Nephron progenitor cell (in vitro differentiated cells): Measurements from ENCODE around the gene EHF.
A peak's percentile ranks its signal among the peaks of the same experiment; 100 is the strongest.
"Not testable (repeated sequence)": the region's sequence is repeated elsewhere in the genome, so short reads cannot be mapped to it uniquely, and the experiment has no call there.

Source experiments
- DNase-seq: peaks from one replicate; pipeline ENCODE4 v3.0.0; 2021
- H3K27ac Mint-ChIP-seq: 2 replicates; pipeline ENCODE4 v1.8.0; 2021; ENCODE audit warnings: mild to moderate bottlenecking, moderate library complexity, mixed read lengths
- H3K27me3 Mint-ChIP-seq: 2 replicates; pipeline ENCODE4 v1.8.0; 2021; ENCODE audit warnings: mild to moderate bottlenecking, low read depth, mixed read lengths; ENCODE audit not compliant: poor library complexity
- H3K36me3 Mint-ChIP-seq: 2 replicates; pipeline ENCODE4 v1.8.0; 2021; ENCODE audit warnings: low read depth, mixed read lengths
- H3K4me1 Mint-ChIP-seq: 2 replicates; pipeline ENCODE4 v1.8.0; 2021; ENCODE audit warnings: mixed read lengths
- H3K4me3 Mint-ChIP-seq: 2 replicates; pipeline ENCODE4 v1.8.0; 2021; ENCODE audit warnings: mild to moderate bottlenecking, moderate library complexity, mixed read lengths
- H3K9me3 Mint-ChIP-seq: 2 replicates; pipeline ENCODE4 v1.8.0; 2021; ENCODE audit warnings: mild to moderate bottlenecking, moderate library complexity, mixed read lengths
- CTCF ChIP-seq: fragments of 200-600 bp; sonication (generic); IDR thresholded peaks from 2 replicates; pipeline ENCODE4 v1.5.0; 2021; ENCODE audit warnings: antibody characterized with exemption

Gene EHF

DNA sequence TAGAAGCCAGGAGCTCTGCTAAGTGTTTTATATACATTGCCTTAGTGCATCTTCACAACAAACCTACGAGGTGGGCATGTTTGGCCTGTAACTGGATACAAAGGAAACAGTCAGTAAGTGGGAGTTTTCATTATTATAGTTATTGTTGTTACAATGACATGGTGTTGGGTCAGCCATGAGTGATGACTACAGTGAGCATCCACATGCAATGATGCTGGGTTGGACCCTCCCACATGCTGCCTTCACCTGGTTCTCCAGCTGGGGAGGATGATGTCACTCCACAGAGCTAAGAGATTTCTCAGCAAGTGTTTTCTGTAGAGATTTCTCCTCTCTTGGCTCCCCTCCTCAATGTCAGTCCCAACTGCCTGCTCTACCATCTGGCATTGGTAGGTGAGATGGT, 59.3 kb downstream of the EHF start:
- DNase-seq: no peak
- Mint-ChIP-seq H3K4me3 (no peak overlapping the region), H3K36me3 (no peaks in the 10 kb centered on the region), H3K27me3 (peaks cover 4% of the 10 kb centered on the region), H3K9me3 (no peaks in the 10 kb centered on the region), H3K4me1 (no peaks in the 10 kb centered on the region), H3K27ac (no peak overlapping the region)
- TF ChIP-seq CTCF: no peak

GRCh38 chr11:34680918-34681586, 60.2 kb downstream of the EHF start:
- no peak for TF ChIP-seq CTCF
- H3K27ac Mint-ChIP-seq: no peak overlapping the region
- peaks cover 4% of the 10 kb centered on the region for H3K27me3 Mint-ChIP-seq
- DNase-seq: no peak
- no peaks in the 10 kb centered on the region for H3K9me3 Mint-ChIP-seq
- H3K4me3 Mint-ChIP-seq: no peak overlapping the region
- H3K4me1 Mint-ChIP-seq: no peaks in the 10 kb centered on the region
- H3K36me3 Mint-ChIP-seq: no peaks in the 10 kb centered on the region

DNA sequence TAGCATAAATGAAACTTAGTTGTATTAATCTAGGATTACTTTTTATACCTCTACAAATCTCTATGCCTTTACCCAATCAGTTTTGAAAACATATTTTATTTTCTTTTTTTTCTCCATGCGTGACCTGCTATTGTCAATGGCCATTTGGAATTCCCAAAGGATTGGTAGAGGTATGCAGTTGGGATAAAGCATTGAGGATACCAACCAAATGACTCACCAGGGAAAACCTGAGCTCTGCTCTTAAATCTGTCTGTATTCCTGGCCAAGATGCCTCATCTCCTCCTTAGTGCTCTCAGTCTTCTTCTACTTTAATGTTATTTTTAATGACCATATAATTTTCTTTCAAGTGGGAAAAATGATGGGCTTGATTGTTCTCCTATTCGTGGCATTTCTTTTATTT, 61.9 kb downstream of the EHF start:
- Mint-ChIP-seq H3K4me3 (no peak overlapping the region), H3K27me3 (peaks cover 4% of the 10 kb centered on the region), H3K9me3 (no peaks in the 10 kb centered on the region), H3K4me1 (no peaks in the 10 kb centered on the region), H3K36me3 (no peaks in the 10 kb centered on the region), H3K27ac (no peak overlapping the region)
- no peak for TF ChIP-seq CTCF
- no peak for DNase-seq

GRCh38 chr11:34683396-34683795, 62.5 kb downstream of the EHF start:
- Mint-ChIP-seq H3K4me1 (no peaks in the 10 kb centered on the region), H3K4me3 (no peak overlapping the region)

DNA sequence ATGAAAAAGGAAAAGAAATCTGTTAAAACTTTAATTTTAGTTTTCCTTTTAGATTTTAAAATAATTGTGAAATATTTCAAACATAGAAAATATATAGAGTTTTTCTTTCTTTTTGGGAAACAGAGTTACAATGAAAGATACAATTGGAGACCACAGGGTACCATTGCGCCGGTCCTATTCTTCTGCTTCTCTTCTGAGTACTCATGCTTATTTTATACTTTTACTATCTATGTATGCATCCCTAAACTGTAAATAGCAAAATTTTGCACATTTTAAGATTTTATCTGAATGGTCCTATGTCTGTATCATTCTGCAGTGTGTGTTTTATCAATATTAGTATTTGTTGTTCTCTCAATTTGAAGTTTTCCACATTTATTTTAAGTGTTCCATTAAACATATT, 65.0 kb downstream of the EHF start:
- Mint-ChIP-seq H3K27ac (no peak overlapping the region), H3K27me3 (no peaks in the 10 kb centered on the region), H3K4me1 (no peaks in the 10 kb centered on the region), H3K4me3 (no peak overlapping the region), H3K9me3 (peaks cover 4% of the 10 kb centered on the region), H3K36me3 (no peaks in the 10 kb centered on the region)
- TF ChIP-seq CTCF: no peak
- DNase-seq: no peak

More at GRCh38 chr11:34683396-34683795, 62.5 kb downstream of the EHF start:
- Mint-ChIP-seq H3K27ac (no peak overlapping the region), H3K9me3 (no peaks in the 10 kb centered on the region), H3K36me3 (no peaks in the 10 kb centered on the region), H3K27me3 (peaks cover 4% of the 10 kb centered on the region)
- no peak for DNase-seq
- TF ChIP-seq CTCF: no peak

- H3K27me3 Mint-ChIP-seq, H3K4me1 Mint-ChIP-seq: not testable (repeated sequence)
- peak overlapping the region; percentile 93 for H3K4me3 Mint-ChIP-seq
- peaks cover 42% of the 10 kb centered on the region for H3K36me3 Mint-ChIP-seq
- peaks cover 53% of the 10 kb centered on the region for H3K9me3 Mint-ChIP-seq
- peak overlapping the region; percentile 85 for H3K27ac Mint-ChIP-seq
- peak; percentile 22 for DNase-seq
These were observed 71.4 kb downstream of the EHF start for GRCh38 chr11:34692299-34692698.
